GM12878 (cell line): ENCODE data around the gene EXOSC10. TPM values are rescaled to one million over a fixed set of nuclear protein-coding genes. Genes with fewer than 3 reads are reported as not detected.

Experiments used
- ATAC-seq: fragments of 200-7000 bp; cut with Tn5 transposase; 3 replicates; pipeline ENCODE4 v1.9.1; 2020; ENCODE audit warnings: mild to moderate bottlenecking, moderate library complexity
- BruUV-seq: library from RNA; stranded (reverse); fragments of 400-500 nt; replicated peaks from 2 replicates; lab custom pipeline; 2021; lab: Mats Ljungman, UMichigan
- CTCF ChIA-PET: fragments of 300-600 bp; sonication (Branson Sonifier 250); formaldehyde crosslinking; extraction: SDS; loops from one replicate; lab custom pipeline; 2021; ENCODE audit warnings: inconsistent platforms; lab: Yijun Ruan, JAX
- POLR2A ChIA-PET: fragments of 350-600 bp; formaldehyde crosslinking; extraction: SDS; loops from one replicate; lab custom pipeline; 2021; ENCODE audit warnings: inconsistent platforms; lab: Charles Lee
- RAD21 ChIA-PET: fragments of 300-600 bp; sonication (Branson Sonifier 250); formaldehyde crosslinking; loops from one replicate; lab custom pipeline; 2023; ENCODE audit warnings: antibody characterized with exemption; ENCODE audit not compliant: unreplicated experiment; lab: Charles Lee
- SMC1A ChIA-PET: fragments of 300-600 bp; sonication (Branson Sonifier 250); formaldehyde crosslinking; loops from one replicate; lab custom pipeline; 2023; ENCODE audit not compliant: unreplicated experiment, uncharacterized antibody; lab: Charles Lee
- DNase-seq: peaks from one replicate; pipeline ENCODE4 v3.0.0-alpha.2; 2011; ENCODE audit warnings: low read depth, low spot score
- FAIRE-seq: peaks from 3 replicates; lab custom pipeline; 2011; peaks lifted over from hg19 to GRCh38; lab: Jason Lieb, UNC
- H2AFZ ChIP-seq: 2 replicates; pipeline ENCODE4 v1.6.0; 2011; ENCODE audit warnings: low read depth, low read length, control low read depth; ENCODE audit not compliant: control insufficient read depth
- H3K27ac ChIP-seq: 2 replicates; pipeline ENCODE4 v1.5.1; 2011; ENCODE audit warnings: control low read depth; ENCODE audit not compliant: control insufficient read depth, insufficient read depth
- H3K27me3 ChIP-seq, 2 experiments: replicated peaks in 1 of 2; 2 replicates each; pipeline versions ENCODE4 v1.6.0 to v1.6.1; 2011; ENCODE audit warnings: low read length in 1 of 2; ENCODE audit not compliant: control insufficient read depth in 2 of 2, insufficient read depth in 2 of 2
- H3K36me3 ChIP-seq, 2 experiments: 2 replicates each; pipeline ENCODE4 v1.5.1; 2011; ENCODE audit warnings: low read length in 1 of 2; ENCODE audit not compliant: control insufficient read depth in 2 of 2, insufficient read depth in 2 of 2
- H3K4me1 ChIP-seq: 2 replicates; pipeline ENCODE4 v1.6.1; 2011; ENCODE audit warnings: mild to moderate bottlenecking, low read length, moderate library complexity, mixed read lengths; ENCODE audit not compliant: control insufficient read depth, insufficient read depth
- H3K4me2 ChIP-seq: 2 replicates; pipeline ENCODE4 v1.6.0; 2011; ENCODE audit warnings: control low read depth; ENCODE audit not compliant: control insufficient read depth, insufficient read depth
- H3K4me3 ChIP-seq: fragments of 200-600 bp; sonication (generic); 2 replicates; pipeline ENCODE4 v1.5.1; 2016
- H3K79me2 ChIP-seq: 2 replicates; pipeline ENCODE4 v1.6.0; 2011; ENCODE audit warnings: low read length; ENCODE audit not compliant: control insufficient read depth, insufficient read depth
- H3K9ac ChIP-seq: 2 replicates; pipeline ENCODE4 v1.8.0; 2011; ENCODE audit warnings: low read length, control low read depth, mixed read lengths; ENCODE audit not compliant: control insufficient read depth, insufficient read depth
- H3K9me3 ChIP-seq: replicated peaks from 3 replicates; pipeline ENCODE4 v1.5.1; 2011; ENCODE audit warnings: mild to moderate bottlenecking, low read length; ENCODE audit not compliant: control insufficient read depth, insufficient read depth
- H4K20me1 ChIP-seq: 2 replicates; pipeline ENCODE4 v1.6.0; 2011; ENCODE audit not compliant: control insufficient read depth, insufficient read depth
- CBX3 ChIP-seq: fragments of 200-600 bp; sonication (generic); IDR thresholded peaks from 2 replicates; pipeline ENCODE4 v1.6.1; 2016; ENCODE audit warnings: low read depth, borderline replicate concordance
- GATAD2B ChIP-seq: fragments of 450-650 bp; conservative IDR thresholded peaks from 2 replicates; pipeline ENCODE4 v1.6.1; 2017; ENCODE audit warnings: low read depth, mild to moderate bottlenecking, moderate library complexity
- PML ChIP-seq: IDR thresholded peaks from 2 replicates; pipeline ENCODE4 v1.6.1; 2012; ENCODE audit warnings: low read length, inconsistent platforms
- POLR2AphosphoS5 ChIP-seq: IDR thresholded peaks from 2 replicates; pipeline ENCODE4 v1.6.1; 2011; ENCODE audit warnings: mild to moderate bottlenecking, low read length, inconsistent platforms
- SKIL ChIP-seq: fragments of 450-650 bp; IDR thresholded peaks from 2 replicates; pipeline ENCODE4 v1.6.1; 2017; ENCODE audit warnings: mild to moderate bottlenecking, low read depth, inconsistent platforms; ENCODE audit not compliant: poor library complexity, severe bottlenecking
- SREBF1 ChIP-seq: IDR thresholded peaks from 2 replicates; pipeline ENCODE4 v1.6.1; 2012; ENCODE audit warnings: mild to moderate bottlenecking, low read length
- SRF ChIP-seq, 2 experiments: IDR thresholded peaks; 2 replicates each; pipeline ENCODE4 v1.6.1; 2011; ENCODE audit warnings: low read depth in 2 of 2, low read length in 2 of 2, mild to moderate bottlenecking in 1 of 2, moderate library complexity in 1 of 2
- WGBS: methylation state at CpG from one replicate; pipeline ENCODE4 v1.1.6; 2016; ENCODE audit warnings: low lambda C conversion rate; ENCODE audit not compliant: insufficient replicate concordance, insufficient coverage; ENCODE audit errors: missing lambda C conversion rate; 5-methylcytosine and 5-hydroxymethylcytosine counted together
- in situ Hi-C: fragments of 300-500 bp; cut with MboI; formaldehyde crosslinking; loops from 9 replicates; pipeline ENCODE4 v1.14.3; 2018; ENCODE audit warnings: mixed read lengths
- intact Hi-C: fragments of 100-400 bp; cut with micrococcal nuclease; formaldehyde crosslinking; loops from one replicate; pipeline ENCODE4 v1.14.2; 2022; ENCODE audit not compliant: unreplicated experiment
- polyA plus RNA-seq, 11 experiments: library from polyadenylated mRNA; depleted of rRNA in 4 of 11; unstranded in 6 of 11; stranded (reverse) in 5 of 11; fragments of >200 nt; fragmentation: Nextera tagmentation in 4 of 11; fragmentation: Illumina TruSeq in 1 of 11; extraction: Ambion mirVana in 4 of 11; extraction: Trizol in 1 of 11; gene quantifications; 1 replicate in 1 of 11; 2 replicates in 10 of 11; pipeline versions ENCODE4 v1.2.1 to v1.2.3, GENCODE V29; 2011 to 2016; ENCODE audit warnings: inconsistent platforms in 2 of 11, missing spikeins in 2 of 11, low read depth in 1 of 11
- total RNA-seq, 4 experiments: library from RNA; depleted of rRNA in 3 of 4; stranded (reverse); fragments of >200 nt in 3 of 4; fragmentation: Illumina TruSeq in 1 of 4; extraction: Trizol in 1 of 4; gene quantifications; 2 replicates each; pipeline versions ENCODE4 v1.2.1 to v1.2.3, GENCODE V29; 2013 to 2021
- TF ChIP-seq, protein P1 (sequence below): fragments of 450-650 bp; formaldehyde crosslinking; IDR thresholded peaks from 2 replicates; pipeline ENCODE4 v1.4.0; 2020; ENCODE audit warnings: mild to moderate bottlenecking, moderate library complexity

Gene EXOSC10
- total and polyA plus RNA-seq, 10 of the 15 experiments (the other 5 are each of a cell fraction or from before 2014, with no cell fraction given): 16.2 to 86.5 (median 66.4) TPM

DNA sequence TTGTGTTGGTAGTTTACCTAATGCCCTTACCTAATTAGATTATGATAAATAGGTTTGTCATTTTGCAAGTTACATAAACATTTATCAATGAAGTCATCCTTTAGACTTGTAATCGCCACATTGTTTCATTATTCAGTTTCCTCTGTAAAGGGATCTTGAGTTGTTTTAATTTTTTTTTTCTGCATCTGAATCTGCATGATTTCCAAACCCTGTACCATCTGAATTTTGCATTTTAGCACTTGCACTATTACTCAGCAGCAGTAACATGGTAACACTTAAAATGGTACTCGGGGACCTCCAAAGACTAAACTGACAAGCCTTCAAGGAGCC, 74.8 kb downstream of the EXOSC10 start:
- TF ChIP-seq SREBF1 (no peak), SKIL (no peak), PML (no peak), CBX3 (no peak), GATAD2B (no peak), POLR2AphosphoS5 (peak; percentile 17; the same call in 1 of the 2 replicates), SRF (IDR thresholded peaks at IDR 0.05; ENCODE audit: low read depth in 2 of 2, low read length in 2 of 2) (no peak)
- TF ChIP-seq, protein P1, sequence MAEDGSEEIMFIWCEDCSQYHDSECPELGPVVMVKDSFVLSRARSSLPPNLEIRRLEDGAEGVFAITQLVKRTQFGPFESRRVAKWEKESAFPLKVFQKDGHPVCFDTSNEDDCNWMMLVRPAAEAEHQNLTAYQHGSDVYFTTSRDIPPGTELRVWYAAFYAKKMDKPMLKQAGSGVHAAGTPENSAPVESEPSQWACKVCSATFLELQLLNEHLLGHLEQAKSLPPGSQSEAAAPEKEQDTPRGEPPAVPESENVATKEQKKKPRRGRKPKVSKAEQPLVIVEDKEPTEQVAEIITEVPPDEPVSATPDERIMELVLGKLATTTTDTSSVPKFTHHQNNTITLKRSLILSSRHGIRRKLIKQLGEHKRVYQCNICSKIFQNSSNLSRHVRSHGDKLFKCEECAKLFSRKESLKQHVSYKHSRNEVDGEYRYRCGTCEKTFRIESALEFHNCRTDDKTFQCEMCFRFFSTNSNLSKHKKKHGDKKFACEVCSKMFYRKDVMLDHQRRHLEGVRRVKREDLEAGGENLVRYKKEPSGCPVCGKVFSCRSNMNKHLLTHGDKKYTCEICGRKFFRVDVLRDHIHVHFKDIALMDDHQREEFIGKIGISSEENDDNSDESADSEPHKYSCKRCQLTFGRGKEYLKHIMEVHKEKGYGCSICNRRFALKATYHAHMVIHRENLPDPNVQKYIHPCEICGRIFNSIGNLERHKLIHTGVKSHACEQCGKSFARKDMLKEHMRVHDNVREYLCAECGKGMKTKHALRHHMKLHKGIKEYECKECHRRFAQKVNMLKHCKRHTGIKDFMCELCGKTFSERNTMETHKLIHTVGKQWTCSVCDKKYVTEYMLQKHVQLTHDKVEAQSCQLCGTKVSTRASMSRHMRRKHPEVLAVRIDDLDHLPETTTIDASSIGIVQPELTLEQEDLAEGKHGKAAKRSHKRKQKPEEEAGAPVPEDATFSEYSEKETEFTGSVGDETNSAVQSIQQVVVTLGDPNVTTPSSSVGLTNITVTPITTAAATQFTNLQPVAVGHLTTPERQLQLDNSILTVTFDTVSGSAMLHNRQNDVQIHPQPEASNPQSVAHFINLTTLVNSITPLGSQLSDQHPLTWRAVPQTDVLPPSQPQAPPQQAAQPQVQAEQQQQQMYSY (CRISPR knock-in tag): no peak
- TF ChIP-seq, all 136 proteins: peak for 1
- in situ Hi-C loops (no loop called here), intact Hi-C loops (no loop called here)
- no peak overlapping the region for H2AFZ ChIP-seq
- H3K79me2 ChIP-seq: no peaks in the 10 kb centered on the region; the same call in 1 of the 2 replicates
- ChIA-PET RAD21 (no interaction called here), SMC1A (interaction anchor here (1.1 kb wide), 1 partner anchor 13 kb away, joined by 3 read pairs; no protein-coding TSS in a partner anchor), POLR2A (no interaction called here), CTCF (interaction anchor here (2.3 kb wide), 1 partner anchor 13 kb away, joined by 11 read pairs; no protein-coding TSS in a partner anchor)
- peaks cover 8 to 53% of the 10 kb centered on the region in 2 experiments for H3K36me3 ChIP-seq
- H3K4me1 ChIP-seq: no peaks in the 10 kb centered on the region
- no peak overlapping the region for H3K4me3 ChIP-seq
- WGBS: 7% methylated on average over 2 of the region's 2 CpGs
- H3K9me3 ChIP-seq: no peaks in the 10 kb centered on the region
- DNase-seq: no peak
- ATAC-seq: no peak
- no TSS peak for BruUV-seq
- no peak overlapping the region for H3K4me2 ChIP-seq
- peaks cover 2% of the 10 kb centered on the region; the same call in 1 of the 2 replicates for H4K20me1 ChIP-seq
- H3K27me3 ChIP-seq: no peaks in the 10 kb centered on the region
- H3K9ac ChIP-seq: no peak overlapping the region
- no peak for FAIRE-seq
- no peak overlapping the region for H3K27ac ChIP-seq
